CD14-positive monocyte (primary cell): Measurements from ENCODE around the gene AKAP6. TPM values are rescaled to one million over a fixed set of nuclear protein-coding genes. Genes with fewer than 3 reads are reported as not detected.

Source experiments
- DNase-seq, 3 donors: peaks; one replicate each; pipeline ENCODE4 v3.0.0-alpha.2; 2011 to 2022
- H2AFZ ChIP-seq: 2 replicates; pipeline ENCODE4 v1.6.0; 2012; ENCODE audit warnings: mild to moderate bottlenecking, low read depth, low read length, inconsistent platforms; ENCODE audit not compliant: insufficient read depth, poor library complexity, severe bottlenecking
- H3K27ac ChIP-seq, 2 donors: 1 replicate in 1 of 2; 2 replicates in 1 of 2; pipeline ENCODE4 v1.5.1; 2012 to 2013; ENCODE audit warnings: low read length in 2 of 2, control low read depth in 1 of 2, inconsistent platforms in 1 of 2, low read depth in 1 of 2, mild to moderate bottlenecking in 1 of 2
- H3K27me3 ChIP-seq, 2 donors: one replicate each; pipeline versions ENCODE4 v1.6.0 to v1.6.1; 2011 to 2013; ENCODE audit warnings: low read length in 2 of 2; ENCODE audit not compliant: control insufficient read depth in 2 of 2, insufficient read depth in 2 of 2
- H3K36me3 ChIP-seq, 2 donors: replicated peaks in 1 of 2; 1 replicate in 1 of 2; 2 replicates in 1 of 2; pipeline versions ENCODE4 v1.5.1 to v1.6.1; 2012 to 2013; ENCODE audit warnings: low read length in 2 of 2, control low read depth in 1 of 2, inconsistent platforms in 1 of 2, mild to moderate bottlenecking in 1 of 2; ENCODE audit not compliant: insufficient read depth in 2 of 2, control insufficient read depth in 1 of 2
- H3K4me1 ChIP-seq, 2 donors: 1 replicate in 1 of 2; 2 replicates in 1 of 2; pipeline versions ENCODE4 v1.5.1 to v1.6.1; 2012 to 2013; ENCODE audit warnings: low read length in 2 of 2, control low read depth in 1 of 2, inconsistent platforms in 1 of 2, mild to moderate bottlenecking in 1 of 2, moderate library complexity in 1 of 2; ENCODE audit not compliant: insufficient read depth in 2 of 2, control insufficient read depth in 1 of 2
- H3K4me2 ChIP-seq: replicated peaks from 2 replicates; pipeline ENCODE3; 2012; ENCODE audit warnings: low read length, moderate library complexity, mild to moderate bottlenecking; ENCODE audit not compliant: poor library complexity, severe bottlenecking; ENCODE audit errors: extremely low read depth
- H3K4me3 ChIP-seq, 3 experiments: fragments of 200-600 bp in 1 of 3; sonication (generic) in 1 of 3; replicated peaks in 1 of 3; 1 replicate in 2 of 3; 2 replicates in 1 of 3; pipeline ENCODE4 v1.5.1; 2011 to 2013; ENCODE audit warnings: low read length in 3 of 3, mild to moderate bottlenecking in 3 of 3, control low read depth in 2 of 3, low read depth in 2 of 3, inconsistent platforms in 1 of 3, moderate library complexity in 1 of 3
- H3K79me2 ChIP-seq: 2 replicates; pipeline ENCODE4 v1.6.0; 2012; ENCODE audit warnings: mild to moderate bottlenecking, control low read depth, inconsistent platforms, low read length, moderate library complexity; ENCODE audit not compliant: insufficient read depth
- H3K9ac ChIP-seq: 2 replicates; pipeline ENCODE4 v1.6.0; 2017; ENCODE audit warnings: low read length, mild to moderate bottlenecking; ENCODE audit not compliant: insufficient read depth, poor library complexity, severe bottlenecking
- H3K9me3 ChIP-seq, 2 donors: replicated peaks in 1 of 2; 1 replicate in 1 of 2; 2 replicates in 1 of 2; pipeline versions ENCODE4 v1.5.1 to v1.6.1; 2012 to 2013; ENCODE audit warnings: low read length in 2 of 2, control low read depth in 1 of 2; ENCODE audit not compliant: control insufficient read depth in 1 of 2, insufficient read depth in 1 of 2
- H4K20me1 ChIP-seq: 2 replicates; pipeline ENCODE4 v1.6.0; 2012; ENCODE audit warnings: mild to moderate bottlenecking, low read length, control low read depth, moderate library complexity; ENCODE audit not compliant: insufficient read depth
- H3K27ac Mint-ChIP-seq, 7 donors: one replicate each; pipeline ENCODE4 v1.8.0; 2020; ENCODE audit warnings: mild to moderate bottlenecking in 7 of 7, mixed read lengths in 7 of 7, moderate library complexity in 6 of 7, inconsistent platforms in 2 of 7
- H3K27me3 Mint-ChIP-seq, 3 donors: one replicate each; pipeline ENCODE4 v1.8.0; 2021 to 2022; ENCODE audit warnings: low read depth in 3 of 3, mild to moderate bottlenecking in 3 of 3, mixed read lengths in 3 of 3, moderate library complexity in 3 of 3, inconsistent platforms in 1 of 3
- H3K36me3 Mint-ChIP-seq, 2 donors: one replicate each; pipeline ENCODE4 v1.8.0; 2020; ENCODE audit warnings: mixed read lengths in 2 of 2, inconsistent platforms in 1 of 2, mild to moderate bottlenecking in 1 of 2
- H3K4me1 Mint-ChIP-seq: one replicate; pipeline ENCODE4 v1.8.0; 2020; ENCODE audit warnings: mild to moderate bottlenecking, mixed read lengths
- H3K4me3 Mint-ChIP-seq, 2 donors: one replicate each; pipeline ENCODE4 v1.8.0; 2020; ENCODE audit warnings: mild to moderate bottlenecking in 2 of 2, mixed read lengths in 2 of 2, moderate library complexity in 1 of 2
- H3K9me3 Mint-ChIP-seq, 7 donors: one replicate each; pipeline ENCODE4 v1.8.0; 2020 to 2022; ENCODE audit warnings: mixed read lengths in 7 of 7, mild to moderate bottlenecking in 6 of 7, moderate library complexity in 6 of 7, inconsistent platforms in 2 of 7
- CTCF ChIP-seq: fragments of 200-600 bp; IDR thresholded peaks from one replicate; pipeline ENCODE4 v1.8.0; 2022; ENCODE audit warnings: antibody characterized with exemption, mild to moderate bottlenecking
- WGBS: methylation state at CpG from one replicate; pipeline ENCODE4 v1.1.5; 2013; ENCODE audit warnings: missing lambda C conversion rate; ENCODE audit not compliant: insufficient coverage; 5-methylcytosine and 5-hydroxymethylcytosine counted together
- intact Hi-C, 2 donors: fragments of 100-400 bp; cut with micrococcal nuclease; formaldehyde crosslinking; loops; one replicate each; pipeline versions ENCODE4 v1.15.0 to v1.15.1; 2023
- polyA plus RNA-seq, 3 donors: library from polyadenylated mRNA; depleted of rRNA in 1 of 3; unstranded in 2 of 3; stranded (reverse) in 1 of 3; fragments of 300-500 nt in 2 of 3; fragments of >200 nt in 1 of 3; fragmentation: Illumina TruSeq in 2 of 3; gene quantifications; 1 replicate in 2 of 3; 2 replicates in 1 of 3; pipeline ENCODE4 v1.2.3, GENCODE V29; 2012 to 2021

Gene AKAP6
- polyA plus RNA-seq, 3 donors, result not detected

GRCh38 chr14:32296366-32296765 lies 32.7 kb upstream of the AKAP6 start:
- WGBS, result no CpG with 5 or more reads among the region's 3 CpGs
- H3K4me3 ChIP-seq, result no peak overlapping the region
- no peak for TF ChIP-seq CTCF

GRCh38 chr14:32298346-32298745 lies 30.8 kb upstream of the AKAP6 start:
- H3K79me2 ChIP-seq, result no peaks in the 10 kb centered on the region
- no peak for DNase-seq
- Mint-ChIP-seq H3K9me3 (peaks cover 0 to 3% (median 0%) of the 10 kb centered on the region in 7 donors), H3K36me3 (no peaks in the 10 kb centered on the region), H3K4me3 (no peak overlapping the region), H3K27me3 (peaks cover 0 to 2% (median 1%) of the 10 kb centered on the region in 3 donors), H3K27ac (no peak overlapping the region), H3K4me1 (no peaks in the 10 kb centered on the region)
- H3K4me1 ChIP-seq, result no peaks in the 10 kb centered on the region
- intact Hi-C loops, result no loop called here
- 100% methylated on average over 2 of the region's 3 CpGs for WGBS
- no peak overlapping the region for H3K27ac ChIP-seq
- no peaks in the 10 kb centered on the region for H3K27me3 ChIP-seq
- H3K9me3 ChIP-seq, result no peaks in the 10 kb centered on the region
- no peaks in the 10 kb centered on the region for H4K20me1 ChIP-seq
- no peak overlapping the region for H3K4me2 ChIP-seq
- no peak overlapping the region for H3K9ac ChIP-seq
- no peaks in the 10 kb centered on the region for H3K36me3 ChIP-seq
- no peak for TF ChIP-seq CTCF
- H3K4me3 ChIP-seq, result no peak overlapping the region
- no peak overlapping the region for H2AFZ ChIP-seq

More at GRCh38 chr14:32296366-32296765, 32.7 kb upstream of the AKAP6 start:
- intact Hi-C loops, result no loop called here
- DNase-seq, result no peak
- H3K27ac Mint-ChIP-seq, result no peak overlapping the region
- H3K27ac ChIP-seq, result no peak overlapping the region
- H3K79me2 ChIP-seq, result no peaks in the 10 kb centered on the region
- H3K4me1 ChIP-seq, result no peaks in the 10 kb centered on the region
- H4K20me1 ChIP-seq, result no peaks in the 10 kb centered on the region
- no peaks in the 10 kb centered on the region for H3K27me3 ChIP-seq
- peaks cover 0 to 8% (median 3%) of the 10 kb centered on the region in 7 donors for H3K9me3 Mint-ChIP-seq
- H3K4me3 Mint-ChIP-seq, result no peak overlapping the region
- no peak overlapping the region for H3K4me2 ChIP-seq
- H3K9me3 ChIP-seq, result peaks cover 0 to 5% of the 10 kb centered on the region in 2 donors
- H2AFZ ChIP-seq, result no peak overlapping the region
- H3K36me3 ChIP-seq, result no peaks in the 10 kb centered on the region
- no peak overlapping the region for H3K9ac ChIP-seq
- H3K27me3 Mint-ChIP-seq, result peaks cover 0 to 2% (median 0%) of the 10 kb centered on the region in 3 donors
- H3K36me3 Mint-ChIP-seq, result no peaks in the 10 kb centered on the region
- no peaks in the 10 kb centered on the region for H3K4me1 Mint-ChIP-seq
